Measurements from ENCODE around the gene BAIAP2. TPM values are rescaled to one million over a fixed set of nuclear protein-coding genes. Genes with fewer than 3 reads are reported as not detected.

The BAIAP2 gene
- total and polyA plus RNA-seq, 2 of the 13 experiments (the other 11 are each of a cell fraction or from before 2014, with no cell fraction given), result 22.5 to 24.0 TPM

- 99% methylated on average over 8 of the region's 8 CpGs for WGBS (ENCODE audit: low lambda C conversion rate)
- ATAC-seq, result no peak
- no peak overlapping the region for H3K9ac ChIP-seq (ENCODE audit: insufficient read depth, low read depth, low read length)
- H3K27me3 ChIP-seq (ENCODE audit: control insufficient read depth in 1 of 2, insufficient read depth in 2 of 2, low read length in 2 of 2), result peaks cover 6 to 29% of the 10 kb centered on the region in 2 experiments; a peak in 4 of 5 replicates
- intact Hi-C loops (cut with micrococcal nuclease; ENCODE audit: unreplicated experiment) (no loop called here), in situ Hi-C loops (cut with HindIII; ENCODE audit: extremely low pct_ligation_motif_present, low pct_unique_long_range_greater_than_20kb) (no loop called here)
- H4K20me1 ChIP-seq (ENCODE audit: insufficient read depth, low read length), result 0 out of 2 replicates have a peak, but pooled peaks cover 4% of the 10 kb centered on the region
- CTCF ChIA-PET (ENCODE audit: low intra/inter-chr PET ratio, low total read pairs), result no interaction called here
- H3K4me2 ChIP-seq (ENCODE audit: low read depth, low read length), result no peak overlapping the region
- FAIRE-seq, result no peak
- no peak overlapping the region for H3K4me3 ChIP-seq (replicated peaks in 1 of 3; ENCODE audit: insufficient read depth in 1 of 3, low read depth in 2 of 3, low read length in 3 of 3)
- POLR2A ChIA-PET, result interaction anchor here (1.2 to 2.0 kb wide), 4 partner anchors 9 to 95 kb away, joined by 3 to 10 read pairs (median 4); partner anchors contain the start of gene CHMP6
- peaks cover 39% of the 10 kb centered on the region for H3K4me1 ChIP-seq (ENCODE audit: insufficient read depth, low read length)
- no peaks in the 10 kb centered on the region for H3K79me2 ChIP-seq (ENCODE audit: insufficient read depth, low read length)
- H2AFZ ChIP-seq (ENCODE audit: low read length), result no peak overlapping the region
- no peaks in the 10 kb centered on the region for H3K9me3 ChIP-seq (ENCODE audit: low read length)
- no TSS peak for BruUV-seq (replicated peaks)
- no peak for DNase-seq (ENCODE audit: low spot score)
- H3K27ac ChIP-seq (ENCODE audit: extremely low read length, insufficient read depth, low read length), result no peak overlapping the region
- H3K36me3 ChIP-seq (replicated peaks in 1 of 2; ENCODE audit: control insufficient read depth in 1 of 2, insufficient read depth in 2 of 2, low read length in 2 of 2), result peaks cover 26 to 42% of the 10 kb centered on the region in 2 experiments
- TF ChIP-seq AKNA (CRISPR knock-in tag; IDR thresholded peaks at IDR 0.05; ENCODE audit: borderline replicate concordance), result no peak
- peak; percentile 4; the same call in 1 of the 2 replicates for TF ChIP-seq KMT2A (CRISPR knock-in tag; IDR thresholded peaks at IDR 0.05)
- TF ChIP-seq, protein P1, sequence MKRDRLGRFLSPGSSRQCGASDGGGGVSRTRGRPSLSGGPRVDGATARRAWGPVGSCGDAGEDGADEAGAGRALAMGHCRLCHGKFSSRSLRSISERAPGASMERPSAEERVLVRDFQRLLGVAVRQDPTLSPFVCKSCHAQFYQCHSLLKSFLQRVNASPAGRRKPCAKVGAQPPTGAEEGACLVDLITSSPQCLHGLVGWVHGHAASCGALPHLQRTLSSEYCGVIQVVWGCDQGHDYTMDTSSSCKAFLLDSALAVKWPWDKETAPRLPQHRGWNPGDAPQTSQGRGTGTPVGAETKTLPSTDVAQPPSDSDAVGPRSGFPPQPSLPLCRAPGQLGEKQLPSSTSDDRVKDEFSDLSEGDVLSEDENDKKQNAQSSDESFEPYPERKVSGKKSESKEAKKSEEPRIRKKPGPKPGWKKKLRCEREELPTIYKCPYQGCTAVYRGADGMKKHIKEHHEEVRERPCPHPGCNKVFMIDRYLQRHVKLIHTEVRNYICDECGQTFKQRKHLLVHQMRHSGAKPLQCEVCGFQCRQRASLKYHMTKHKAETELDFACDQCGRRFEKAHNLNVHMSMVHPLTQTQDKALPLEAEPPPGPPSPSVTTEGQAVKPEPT (CRISPR knock-in tag; IDR thresholded peaks at IDR 0.05; ENCODE audit: low read depth), result peak; percentile 5; the same call in 1 of the 2 replicates
- no peak for TF ChIP-seq ZNF33B (CRISPR knock-in tag; IDR thresholded peaks at IDR 0.05)
- TF ChIP-seq, protein P2, sequence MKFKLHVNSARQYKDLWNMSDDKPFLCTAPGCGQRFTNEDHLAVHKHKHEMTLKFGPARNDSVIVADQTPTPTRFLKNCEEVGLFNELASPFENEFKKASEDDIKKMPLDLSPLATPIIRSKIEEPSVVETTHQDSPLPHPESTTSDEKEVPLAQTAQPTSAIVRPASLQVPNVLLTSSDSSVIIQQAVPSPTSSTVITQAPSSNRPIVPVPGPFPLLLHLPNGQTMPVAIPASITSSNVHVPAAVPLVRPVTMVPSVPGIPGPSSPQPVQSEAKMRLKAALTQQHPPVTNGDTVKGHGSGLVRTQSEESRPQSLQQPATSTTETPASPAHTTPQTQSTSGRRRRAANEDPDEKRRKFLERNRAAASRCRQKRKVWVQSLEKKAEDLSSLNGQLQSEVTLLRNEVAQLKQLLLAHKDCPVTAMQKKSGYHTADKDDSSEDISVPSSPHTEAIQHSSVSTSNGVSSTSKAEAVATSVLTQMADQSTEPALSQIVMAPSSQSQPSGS (CRISPR knock-in tag; IDR thresholded peaks at IDR 0.05), result no peak
- no peak for TF ChIP-seq NR2F1 (CRISPR knock-in tag; IDR thresholded peaks at IDR 0.05)
- TF ChIP-seq, protein P3, sequence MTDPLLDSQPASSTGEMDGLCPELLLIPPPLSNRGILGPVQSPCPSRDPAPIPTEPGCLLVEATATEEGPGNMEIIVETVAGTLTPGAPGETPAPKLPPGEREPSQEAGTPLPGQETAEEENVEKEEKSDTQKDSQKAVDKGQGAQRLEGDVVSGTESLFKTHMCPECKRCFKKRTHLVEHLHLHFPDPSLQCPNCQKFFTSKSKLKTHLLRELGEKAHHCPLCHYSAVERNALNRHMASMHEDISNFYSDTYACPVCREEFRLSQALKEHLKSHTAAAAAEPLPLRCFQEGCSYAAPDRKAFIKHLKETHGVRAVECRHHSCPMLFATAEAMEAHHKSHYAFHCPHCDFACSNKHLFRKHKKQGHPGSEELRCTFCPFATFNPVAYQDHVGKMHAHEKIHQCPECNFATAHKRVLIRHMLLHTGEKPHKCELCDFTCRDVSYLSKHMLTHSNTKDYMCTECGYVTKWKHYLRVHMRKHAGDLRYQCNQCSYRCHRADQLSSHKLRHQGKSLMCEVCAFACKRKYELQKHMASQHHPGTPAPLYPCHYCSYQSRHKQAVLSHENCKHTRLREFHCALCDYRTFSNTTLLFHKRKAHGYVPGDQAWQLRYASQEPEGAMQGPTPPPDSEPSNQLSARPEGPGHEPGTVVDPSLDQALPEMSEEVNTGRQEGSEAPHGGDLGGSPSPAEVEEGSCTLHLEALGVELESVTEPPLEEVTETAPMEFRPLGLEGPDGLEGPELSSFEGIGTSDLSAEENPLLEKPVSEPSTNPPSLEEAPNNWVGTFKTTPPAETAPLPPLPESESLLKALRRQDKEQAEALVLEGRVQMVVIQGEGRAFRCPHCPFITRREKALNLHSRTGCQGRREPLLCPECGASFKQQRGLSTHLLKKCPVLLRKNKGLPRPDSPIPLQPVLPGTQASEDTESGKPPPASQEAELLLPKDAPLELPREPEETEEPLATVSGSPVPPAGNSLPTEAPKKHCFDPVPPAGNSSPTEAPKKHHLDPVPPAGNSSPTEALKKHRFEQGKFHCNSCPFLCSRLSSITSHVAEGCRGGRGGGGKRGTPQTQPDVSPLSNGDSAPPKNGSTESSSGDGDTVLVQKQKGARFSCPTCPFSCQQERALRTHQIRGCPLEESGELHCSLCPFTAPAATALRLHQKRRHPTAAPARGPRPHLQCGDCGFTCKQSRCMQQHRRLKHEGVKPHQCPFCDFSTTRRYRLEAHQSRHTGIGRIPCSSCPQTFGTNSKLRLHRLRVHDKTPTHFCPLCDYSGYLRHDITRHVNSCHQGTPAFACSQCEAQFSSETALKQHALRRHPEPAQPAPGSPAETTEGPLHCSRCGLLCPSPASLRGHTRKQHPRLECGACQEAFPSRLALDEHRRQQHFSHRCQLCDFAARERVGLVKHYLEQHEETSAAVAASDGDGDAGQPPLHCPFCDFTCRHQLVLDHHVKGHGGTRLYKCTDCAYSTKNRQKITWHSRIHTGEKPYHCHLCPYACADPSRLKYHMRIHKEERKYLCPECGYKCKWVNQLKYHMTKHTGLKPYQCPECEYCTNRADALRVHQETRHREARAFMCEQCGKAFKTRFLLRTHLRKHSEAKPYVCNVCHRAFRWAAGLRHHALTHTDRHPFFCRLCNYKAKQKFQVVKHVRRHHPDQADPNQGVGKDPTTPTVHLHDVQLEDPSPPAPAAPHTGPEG (CRISPR knock-in tag; IDR thresholded peaks at IDR 0.05), result no peak
- TF ChIP-seq ZNF780A (CRISPR knock-in tag; IDR thresholded peaks at IDR 0.05), result no peak
- no peak for TF ChIP-seq KMT2B (CRISPR knock-in tag; IDR thresholded peaks at IDR 0.05)
- no peak for TF ChIP-seq ZKSCAN8 (CRISPR knock-in tag; IDR thresholded peaks at IDR 0.05; ENCODE audit: borderline replicate concordance)
Observed at GRCh38 chr17:81000334-81000630, 34.7 kb upstream of the BAIAP2 start.
